Neutrophil (primary cell): Measurements from ENCODE around the gene NDUFAF2.

Experiments used
- H3K27ac ChIP-seq: fragments of 200-600 bp; sonication (generic); 2 replicates; pipeline ENCODE4 v1.5.1; 2016; ENCODE audit warnings: mild to moderate bottlenecking, moderate library complexity
- H3K27me3 ChIP-seq: fragments of 200-600 bp; sonication (generic); 2 replicates; pipeline ENCODE4 v1.6.0; 2016; ENCODE audit warnings: mild to moderate bottlenecking
- H3K36me3 ChIP-seq: fragments of 200-600 bp; sonication (generic); 2 replicates; pipeline ENCODE4 v1.5.1; 2017
- H3K4me1 ChIP-seq, 2 experiments: fragments of 200-600 bp in 1 of 2; sonication (generic) in 1 of 2; 1 replicate in 1 of 2; 2 replicates in 1 of 2; pipeline versions ENCODE4 v1.5.1 to v1.6.1; 2013 to 2016; ENCODE audit warnings: low read depth in 1 of 2, low read length in 1 of 2, mild to moderate bottlenecking in 1 of 2, moderate library complexity in 1 of 2; ENCODE audit not compliant: control insufficient read depth in 1 of 2, insufficient read depth in 1 of 2
- H3K4me3 ChIP-seq, 2 experiments: fragments of 200-600 bp in 1 of 2; sonication (generic) in 1 of 2; 1 replicate in 1 of 2; 2 replicates in 1 of 2; pipeline ENCODE4 v1.5.1; 2013 to 2016; ENCODE audit warnings: low read depth in 1 of 2, low read length in 1 of 2, mild to moderate bottlenecking in 1 of 2, moderate library complexity in 1 of 2
- H3K9me3 ChIP-seq: fragments of 200-600 bp; sonication (generic); 2 replicates; pipeline ENCODE4 v1.5.1; 2016
- CTCF ChIP-seq: fragments of 200-600 bp; sonication (generic); IDR thresholded peaks from 2 replicates; pipeline ENCODE4 v1.5.1; 2016; ENCODE audit warnings: antibody characterized with exemption

NDUFAF2 gene

GRCh38 chr5:61018062-61018461 is 73.1 kb downstream of the NDUFAF2 start:
- TF ChIP-seq CTCF = no peak
- H3K4me3 ChIP-seq = no peak overlapping the region
- no peaks in the 10 kb centered on the region for H3K27me3 ChIP-seq
- no peaks in the 10 kb centered on the region for H3K36me3 ChIP-seq
- H3K4me1 ChIP-seq = no peaks in the 10 kb centered on the region
- H3K27ac ChIP-seq = no peak overlapping the region
- no peaks in the 10 kb centered on the region for H3K9me3 ChIP-seq

GRCh38 chr5:61019642-61020041 is 74.6 kb downstream of the NDUFAF2 start:
- H3K4me1 ChIP-seq = no peaks in the 10 kb centered on the region
- no peak overlapping the region for H3K4me3 ChIP-seq
- no peaks in the 10 kb centered on the region for H3K9me3 ChIP-seq
- no peak overlapping the region for H3K27ac ChIP-seq
- no peaks in the 10 kb centered on the region for H3K36me3 ChIP-seq
- no peaks in the 10 kb centered on the region for H3K27me3 ChIP-seq
- no peak for TF ChIP-seq CTCF

GRCh38 chr5:61020415-61020814 is 75.4 kb downstream of the NDUFAF2 start:
- H3K36me3 ChIP-seq = no peaks in the 10 kb centered on the region
- no peaks in the 10 kb centered on the region for H3K27me3 ChIP-seq
- no peak overlapping the region for H3K4me3 ChIP-seq
- H3K27ac ChIP-seq = no peak overlapping the region
- TF ChIP-seq CTCF = no peak
- no peaks in the 10 kb centered on the region for H3K9me3 ChIP-seq
- no peaks in the 10 kb centered on the region for H3K4me1 ChIP-seq

GRCh38 chr5:61023131-61023530 is 78.1 kb downstream of the NDUFAF2 start:
- no peaks in the 10 kb centered on the region for H3K36me3 ChIP-seq
- H3K9me3 ChIP-seq = no peaks in the 10 kb centered on the region
- H3K4me3 ChIP-seq = no peak overlapping the region
- H3K27me3 ChIP-seq = no peaks in the 10 kb centered on the region
- no peak overlapping the region for H3K27ac ChIP-seq
- H3K4me1 ChIP-seq = no peaks in the 10 kb centered on the region
- no peak for TF ChIP-seq CTCF

- Histone ChIP-seq H3K36me3 (no peaks in the 10 kb centered on the region), H3K27me3 (no peaks in the 10 kb centered on the region), H3K9me3 (no peaks in the 10 kb centered on the region), H3K27ac (no peak overlapping the region), H3K4me1 (no peaks in the 10 kb centered on the region), H3K4me3 (no peak overlapping the region)
- TF ChIP-seq CTCF = no peak
Measured at GRCh38 chr5:61026004-61026403, 81.0 kb downstream of the NDUFAF2 start.

- no peaks in the 10 kb centered on the region for H3K36me3 ChIP-seq
- no peak overlapping the region for H3K4me3 ChIP-seq
Measured at GRCh38 chr5:61028382-61028781, 83.4 kb downstream of the NDUFAF2 start.

More at GRCh38 chr5:61028382-61028781, 83.4 kb downstream of the NDUFAF2 start:
- no peaks in the 10 kb centered on the region for H3K4me1 ChIP-seq
- no peak for TF ChIP-seq CTCF
- H3K27me3 ChIP-seq = no peaks in the 10 kb centered on the region
- no peak overlapping the region for H3K27ac ChIP-seq
- H3K9me3 ChIP-seq = no peaks in the 10 kb centered on the region
